HG03066 (cell line): Measurements from ENCODE around the gene CERT1.

ENCODE experiments used
- ATAC-seq: cut with Tn5 transposase; IDR thresholded peaks from one replicate; pipeline ENCODE4 v1.9.1; 2021; ENCODE audit warnings: low read depth; ENCODE audit not compliant: unreplicated experiment

CERT1 gene

GRCh38 chr5:75433814-75434506, 77.5 kb downstream of the CERT1 start:
- ATAC-seq: no peak

DNA sequence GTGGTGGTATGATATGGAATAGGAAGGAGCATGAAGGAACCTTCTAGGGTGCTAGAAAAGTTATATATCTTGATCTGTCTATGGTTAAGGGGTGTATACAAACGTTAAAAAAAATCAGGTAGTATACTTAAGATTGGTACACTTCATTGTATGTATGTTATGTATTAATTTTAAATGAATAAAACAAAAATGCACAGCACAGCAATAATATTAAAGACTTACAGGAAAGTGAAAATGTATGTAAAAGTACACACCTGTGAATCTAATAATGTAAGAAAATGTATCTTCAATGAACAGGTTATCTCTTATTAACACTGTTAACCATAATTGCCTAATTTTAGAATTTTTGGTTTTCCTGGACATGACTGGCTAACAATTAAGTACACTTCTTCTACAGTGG, 97.2 kb downstream of the CERT1 start:
- no peak for ATAC-seq

DNA sequence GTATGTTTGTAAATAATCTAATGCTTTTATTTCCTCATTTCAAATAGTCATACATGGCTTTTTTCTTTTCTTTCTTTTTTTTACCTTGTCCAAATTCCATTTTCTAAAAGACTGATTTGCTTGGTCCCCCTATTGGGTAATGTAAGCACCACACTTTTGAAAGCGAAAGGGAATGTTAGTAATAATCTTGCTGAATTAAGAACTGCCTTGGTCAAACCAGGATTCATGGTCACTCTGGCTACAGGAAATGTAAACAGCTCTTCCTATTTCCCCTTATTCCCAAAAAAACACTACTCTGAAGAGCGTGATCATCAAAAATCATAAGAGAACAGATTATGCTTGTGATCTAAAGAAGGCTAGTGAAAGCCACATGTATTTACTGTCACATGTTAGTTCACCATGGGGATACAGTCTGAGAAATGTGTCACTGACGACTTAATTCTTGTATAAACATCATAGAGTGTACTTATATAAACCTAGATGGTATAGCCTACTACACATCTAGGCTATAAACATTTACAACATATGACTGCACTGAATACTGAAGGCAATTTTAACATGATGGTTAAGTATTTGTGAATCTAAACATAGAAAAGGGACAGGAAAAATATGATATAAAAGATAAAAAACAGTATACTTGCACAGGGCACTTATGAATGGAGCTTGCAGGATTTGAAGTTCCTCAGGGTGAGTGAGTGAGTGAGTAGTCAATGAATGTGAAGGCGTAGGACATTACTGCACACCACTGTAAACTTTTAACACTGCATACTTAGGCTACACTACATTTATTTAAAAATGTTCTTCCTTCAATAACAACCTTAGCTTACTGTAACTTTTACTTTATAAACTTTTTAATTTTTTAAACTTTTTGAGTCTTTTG, 99.1 kb downstream of the CERT1 start:
- ATAC-seq: no peak

DNA sequence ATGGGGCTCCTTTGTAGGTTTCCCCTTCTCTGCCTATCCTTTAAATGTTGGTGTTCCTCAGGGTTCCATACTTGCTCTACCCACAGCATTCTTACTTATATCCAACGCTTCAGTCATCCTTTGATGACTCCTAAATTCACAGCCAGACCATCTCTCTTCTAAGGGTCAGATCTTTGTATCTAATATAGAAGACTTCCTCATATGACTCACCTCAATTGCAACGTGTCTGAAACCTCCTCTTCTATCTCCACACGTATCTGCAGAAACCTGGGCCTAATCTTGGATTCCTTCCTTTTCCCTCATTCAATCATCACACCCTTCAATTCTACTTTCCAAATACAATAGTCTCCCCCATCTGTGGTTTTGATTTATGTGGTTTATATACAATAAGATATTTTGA, 106.1 kb downstream of the CERT1 start:
- ATAC-seq: no peak

DNA sequence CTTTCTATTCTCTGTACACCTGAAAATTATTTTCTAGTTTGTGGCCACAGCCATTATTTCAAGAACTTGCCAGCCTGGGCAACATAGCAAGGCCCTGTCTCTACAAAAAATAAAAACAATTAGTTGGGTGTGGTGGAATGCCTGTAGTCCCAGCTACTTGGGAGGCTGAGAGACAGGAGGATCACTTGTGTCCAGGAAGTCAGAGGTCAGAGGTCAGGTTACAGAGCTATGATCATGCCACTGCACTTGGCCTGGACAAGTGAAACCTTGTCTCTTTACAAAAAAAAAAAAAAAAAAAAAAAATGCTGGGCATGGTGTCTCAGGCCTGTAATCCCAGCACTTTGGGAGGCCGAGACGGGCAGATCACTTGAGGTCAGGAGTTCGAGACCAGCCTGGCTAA, 116.2 kb downstream of the CERT1 start:
- ATAC-seq: no peak

- no peak for ATAC-seq
These were observed 122.0 kb downstream of the CERT1 start for GRCh38 chr5:75389430-75389829.

- no peak for ATAC-seq
These were observed 123.6 kb downstream of the CERT1 start for GRCh38 chr5:75387806-75388205.

GRCh38 chr5:75384218-75384617, 127.2 kb downstream of the CERT1 start:
- ATAC-seq: no peak

DNA sequence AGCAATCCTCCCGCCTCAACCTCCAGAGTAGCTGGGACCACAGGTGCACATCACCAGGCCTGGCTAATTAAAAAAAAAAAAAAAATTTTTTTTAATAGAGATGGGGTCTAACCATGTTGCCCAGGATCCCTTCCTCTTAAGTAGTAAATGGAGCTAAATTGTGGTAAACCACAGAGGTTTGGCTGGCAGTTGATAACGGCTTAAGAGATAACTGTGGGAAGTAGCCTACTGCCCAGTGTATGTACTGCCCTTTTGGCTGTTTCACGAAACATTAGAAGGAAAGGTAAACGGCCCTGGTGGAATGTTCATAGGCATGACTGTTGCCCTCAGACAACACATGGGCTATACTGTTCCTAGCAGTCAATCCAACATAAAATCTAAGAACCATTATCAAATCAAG, 130.0 kb downstream of the CERT1 start:
- no peak for ATAC-seq

- no peak for ATAC-seq
These were observed 131.3 kb downstream of the CERT1 start for GRCh38 chr5:75380099-75380498.

GRCh38 chr5:75375414-75375813, 136.0 kb downstream of the CERT1 start:
- ATAC-seq: no peak

- ATAC-seq: no peak
These were observed 137.0 kb downstream of the CERT1 start for GRCh38 chr5:75374394-75374814.

DNA sequence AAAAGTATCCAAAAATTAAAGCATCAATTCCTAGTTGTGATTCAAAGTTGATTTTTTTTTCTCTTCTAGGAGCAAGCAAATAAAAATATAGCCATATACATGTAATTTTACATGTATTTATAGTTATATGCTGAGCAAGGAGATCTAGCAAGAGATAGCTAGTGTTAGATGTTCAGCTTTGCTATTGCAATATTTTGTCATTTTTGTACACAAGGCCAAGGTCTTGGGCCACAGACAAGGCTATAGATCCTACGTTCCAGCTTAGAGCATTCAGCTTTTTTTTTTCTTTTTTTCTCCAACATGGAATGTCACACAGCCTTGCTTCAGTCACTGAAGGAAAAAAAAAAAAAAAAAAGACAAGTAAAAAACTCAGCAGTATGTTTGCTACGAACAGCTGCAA, 137.6 kb downstream of the CERT1 start:
- ATAC-seq: no peak

DNA sequence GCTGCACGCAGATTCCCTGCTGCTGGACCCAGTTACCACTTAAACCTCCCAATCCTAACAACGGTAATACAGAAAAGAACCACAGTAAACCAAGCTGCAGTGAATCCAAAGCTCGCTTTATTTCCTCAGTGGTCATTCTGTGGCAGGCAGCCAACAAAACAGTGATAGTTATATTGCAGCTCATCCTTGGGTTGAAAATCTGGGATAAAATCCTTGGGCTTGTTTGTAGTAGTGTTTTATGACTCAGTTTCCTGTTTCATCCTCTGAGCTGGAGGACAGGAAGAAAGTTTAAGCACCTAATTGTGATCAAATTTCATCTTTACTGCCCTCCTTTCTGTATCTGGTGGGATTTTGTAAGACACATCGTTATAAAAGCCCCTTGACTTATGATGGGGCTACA, 143.0 kb downstream of the CERT1 start:
- ATAC-seq: no peak

DNA sequence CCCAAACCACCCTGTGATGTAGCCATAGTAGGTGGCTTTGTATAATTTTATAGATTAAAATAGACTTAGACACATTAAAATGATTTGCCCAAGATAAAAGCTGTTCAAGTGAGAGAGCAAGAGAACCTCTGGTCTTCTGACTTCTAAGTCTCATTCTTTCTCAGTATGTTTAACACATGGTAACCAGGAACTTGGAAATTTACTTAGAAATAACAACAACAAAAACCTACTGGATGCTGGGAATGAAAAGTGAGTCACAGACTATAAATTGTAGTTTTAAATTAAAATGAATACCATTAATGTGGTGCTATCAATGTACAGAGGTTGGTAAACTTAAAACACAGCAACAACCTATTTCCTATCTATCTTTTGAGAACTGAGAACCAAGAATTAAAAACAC, 144.0 kb downstream of the CERT1 start:
- no peak for ATAC-seq

DNA sequence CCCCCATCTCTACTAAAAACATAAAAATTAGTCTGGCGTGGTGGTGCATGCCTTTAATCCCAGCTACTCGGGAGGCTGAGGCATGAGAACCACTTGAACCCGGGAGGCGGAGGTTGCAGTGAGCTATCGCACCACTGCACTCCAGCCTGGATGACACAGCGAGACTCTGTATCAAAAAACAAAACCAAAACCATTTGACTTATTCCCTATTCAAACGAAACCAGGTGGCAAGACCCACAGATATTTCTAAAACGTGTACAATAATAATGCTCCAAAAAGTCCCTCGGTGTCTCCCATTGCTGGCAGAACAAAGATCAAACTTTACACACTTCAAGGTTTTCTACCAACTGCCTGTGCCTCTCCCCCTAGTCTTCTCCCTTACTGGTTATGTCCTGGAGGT, 144.6 kb downstream of the CERT1 start:
- ATAC-seq: peak; percentile 76

GRCh38 chr5:75365740-75366139, 145.7 kb downstream of the CERT1 start:
- ATAC-seq: no peak

GRCh38 chr5:75364571-75365280, 146.7 kb downstream of the CERT1 start:
- ATAC-seq: no peak

- ATAC-seq: no peak
These were observed 147.5 kb downstream of the CERT1 start for GRCh38 chr5:75363726-75364495.

DNA sequence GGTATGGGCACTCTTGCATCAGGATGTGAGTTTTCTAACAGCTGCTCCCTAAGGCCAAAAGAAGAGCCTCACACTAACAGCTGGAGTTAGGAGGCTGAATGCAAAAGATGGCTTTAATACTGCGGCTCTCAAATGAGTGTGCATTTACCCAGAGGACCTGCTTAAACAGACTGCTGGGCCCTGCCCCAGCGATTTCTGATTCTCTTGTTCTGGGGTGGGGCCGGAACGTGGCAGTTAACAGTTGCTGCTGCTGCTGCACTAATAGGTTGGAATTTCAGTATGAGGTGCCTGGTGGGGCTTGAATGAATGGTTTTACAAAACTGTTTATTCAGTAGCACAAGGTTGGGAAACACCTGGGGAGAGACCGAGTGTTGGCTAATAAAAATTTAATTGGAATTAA, 148.3 kb downstream of the CERT1 start:
- no peak for ATAC-seq
